GOT3 (cell line): ENCODE data around the gene SLC7A5.
A peak's percentile ranks its signal among the peaks of the same experiment; 100 is the strongest.
"Not testable (repeated sequence)": the region's sequence is repeated elsewhere in the genome, so short reads cannot be mapped to it uniquely, and the experiment has no call there.

ENCODE experiments used
- DNase-seq: peaks from one replicate; lab custom pipeline; 2025; ENCODE audit warnings: mixed read lengths; lab: John Stamatoyannopoulos, UW

The SLC7A5 gene

GRCh38 chr16:87822108-87822970, 47.0 kb downstream of the SLC7A5 start:
- DNase-seq = no peak

- DNase-seq = no peak
These were observed 47.8 kb downstream of the SLC7A5 start for GRCh38 chr16:87821376-87822107.

GRCh38 chr16:87819983-87820382, 49.3 kb downstream of the SLC7A5 start:
- DNase-seq = no peak

- DNase-seq = no peak
These were observed 50.0 kb downstream of the SLC7A5 start for GRCh38 chr16:87819282-87819681.

- DNase-seq = no peak
These were observed 50.7 kb downstream of the SLC7A5 start for GRCh38 chr16:87818533-87819161.

GRCh38 chr16:87817910-87818309, 51.4 kb downstream of the SLC7A5 start:
- no peak for DNase-seq

GRCh38 chr16:87817370-87817769, 51.9 kb downstream of the SLC7A5 start:
- not testable (repeated sequence) for DNase-seq

- no peak for DNase-seq
These were observed 52.7 kb downstream of the SLC7A5 start for GRCh38 chr16:87816507-87817100.

GRCh38 chr16:87815567-87815966, 53.7 kb downstream of the SLC7A5 start:
- no peak for DNase-seq

- no peak for DNase-seq
These were observed 57.1 kb downstream of the SLC7A5 start for GRCh38 chr16:87812200-87812656.

GRCh38 chr16:87811454-87811853, 57.9 kb downstream of the SLC7A5 start:
- DNase-seq = not testable (repeated sequence)

GRCh38 chr16:87809150-87809902, 60.0 kb downstream of the SLC7A5 start:
- DNase-seq = no peak

- no peak for DNase-seq
These were observed 61.2 kb downstream of the SLC7A5 start for GRCh38 chr16:87808108-87808507.

- peak; percentile 12 for DNase-seq
These were observed 62.4 kb downstream of the SLC7A5 start for GRCh38 chr16:87806641-87807546.

GRCh38 chr16:87806261-87806640, 63.1 kb downstream of the SLC7A5 start:
- no peak for DNase-seq

GRCh38 chr16:87803385-87803784, 65.9 kb downstream of the SLC7A5 start:
- DNase-seq = no peak

GRCh38 chr16:87802670-87803069, 66.6 kb downstream of the SLC7A5 start:
- DNase-seq = no peak

- no peak for DNase-seq
These were observed 67.5 kb downstream of the SLC7A5 start for GRCh38 chr16:87801679-87802259.

GRCh38 chr16:87800497-87800896, 68.8 kb downstream of the SLC7A5 start:
- no peak for DNase-seq

- DNase-seq = no peak
These were observed 74.0 kb downstream of the SLC7A5 start for GRCh38 chr16:87795336-87795735.
